Hepatocyte (in vitro differentiated cells): ENCODE results near the gene WHRN. TPM values are rescaled to one million over a fixed set of nuclear protein-coding genes. Genes with fewer than 3 reads are reported as not detected.

Experiments
- DNase-seq: peaks from one replicate; pipeline ENCODE4 v3.0.0-alpha.2; 2016; ENCODE audit warnings: low spot score
- H2AFZ ChIP-seq: fragments of 200-600 bp; sonication (generic); 2 replicates; pipeline ENCODE4 v1.6.0; 2016; ENCODE audit warnings: antibody characterized with exemption, mild to moderate bottlenecking
- H3K27ac ChIP-seq: fragments of 200-600 bp; sonication (generic); 2 replicates; pipeline ENCODE4 v1.5.1; 2016; ENCODE audit warnings: mild to moderate bottlenecking
- H3K27me3 ChIP-seq: fragments of 200-600 bp; sonication (generic); 2 replicates; pipeline ENCODE4 v1.6.1; 2016
- H3K36me3 ChIP-seq: fragments of 200-600 bp; sonication (generic); replicated peaks from 2 replicates; pipeline ENCODE4 v1.5.1; 2016; ENCODE audit warnings: low read depth; ENCODE audit not compliant: insufficient read depth
- H3K4me1 ChIP-seq: fragments of 200-600 bp; sonication (generic); 2 replicates; pipeline ENCODE4 v1.5.1; 2016; ENCODE audit warnings: mild to moderate bottlenecking, moderate library complexity; ENCODE audit not compliant: insufficient read depth
- H3K4me2 ChIP-seq: fragments of 200-600 bp; sonication (generic); 2 replicates; pipeline ENCODE4 v1.6.0; 2016
- H3K4me3 ChIP-seq: fragments of 200-600 bp; sonication (generic); 2 replicates; pipeline ENCODE4 v1.5.1; 2016; ENCODE audit warnings: mild to moderate bottlenecking
- H3K79me2 ChIP-seq: fragments of 200-600 bp; sonication (generic); 2 replicates; pipeline ENCODE4 v1.6.0; 2017; ENCODE audit warnings: mild to moderate bottlenecking
- H3K9me2 ChIP-seq: fragments of 200-600 bp; sonication (generic); replicated peaks from 2 replicates; pipeline ENCODE4 v1.6.0; 2017; ENCODE audit warnings: mild to moderate bottlenecking; ENCODE audit not compliant: insufficient read depth
- H3K9me3 ChIP-seq: fragments of 200-600 bp; sonication (generic); 2 replicates; pipeline ENCODE4 v1.5.1; 2016; ENCODE audit warnings: low read depth, mild to moderate bottlenecking
- H4K20me1 ChIP-seq: fragments of 200-600 bp; sonication (generic); 2 replicates; pipeline ENCODE4 v1.6.0; 2016; ENCODE audit warnings: mild to moderate bottlenecking; ENCODE audit not compliant: insufficient read depth, poor library complexity, severe bottlenecking
- EZH2 ChIP-seq: fragments of 200-600 bp; sonication (generic); IDR thresholded peaks from 2 replicates; pipeline ENCODE4 v1.6.1; 2016; ENCODE audit warnings: antibody characterized with exemption, mild to moderate bottlenecking, borderline replicate concordance
- EZH2phosphoT487 ChIP-seq: fragments of 200-600 bp; sonication (generic); IDR thresholded peaks from one replicate; pipeline ENCODE4 v1.6.1; 2018; ENCODE audit warnings: antibody characterized with exemption, mild to moderate bottlenecking, low read depth, moderate library complexity; ENCODE audit not compliant: unreplicated experiment, severe bottlenecking
- WGBS: methylation state at CpG from one replicate; pipeline ENCODE4 v1.1.6; 2016; ENCODE audit warnings: low lambda C conversion rate; ENCODE audit errors: missing lambda C conversion rate; 5-methylcytosine and 5-hydroxymethylcytosine counted together
- polyA plus RNA-seq: library from polyadenylated mRNA; unstranded; fragments of >200 nt; fragmentation: Nextera tagmentation; extraction: Ambion mirVana; gene quantifications from 2 replicates; pipeline ENCODE4 v1.2.1, GENCODE V29; 2016
- total RNA-seq: library from RNA; depleted of rRNA; stranded (reverse); fragments of >200 nt; gene quantifications from 2 replicates; pipeline ENCODE4 v1.2.3, GENCODE V29; 2014
- TF ChIP-seq, protein P1 (sequence below): fragments of 200-600 bp; sonication (generic); IDR thresholded peaks from 2 replicates; pipeline ENCODE4 v1.5.1; 2016; ENCODE audit warnings: antibody characterized with exemption, mild to moderate bottlenecking; ENCODE audit not compliant: poor library complexity

Gene WHRN
- total and polyA plus RNA-seq, 2 experiments from 2014 or later: 3.2 to 6.6 TPM

GRCh38 chr9:114456929-114457328 is 48.3 kb downstream of the WHRN start:
- Histone ChIP-seq H3K9me2 (no peaks in the 10 kb centered on the region), H4K20me1 (no peaks in the 10 kb centered on the region), H3K27me3 (no peaks in the 10 kb centered on the region), H3K9me3 (no peaks in the 10 kb centered on the region), H2AFZ (no peak overlapping the region), H3K4me2 (no peak overlapping the region), H3K79me2 (no peaks in the 10 kb centered on the region), H3K4me1 (peaks cover 5% of the 10 kb centered on the region), H3K4me3 (no peak overlapping the region), H3K36me3 (no peaks in the 10 kb centered on the region), H3K27ac (no peak overlapping the region)
- 71% methylated on average over 1 of the region's 1 CpG for WGBS
- DNase-seq: no peak
- TF ChIP-seq, protein P1, sequence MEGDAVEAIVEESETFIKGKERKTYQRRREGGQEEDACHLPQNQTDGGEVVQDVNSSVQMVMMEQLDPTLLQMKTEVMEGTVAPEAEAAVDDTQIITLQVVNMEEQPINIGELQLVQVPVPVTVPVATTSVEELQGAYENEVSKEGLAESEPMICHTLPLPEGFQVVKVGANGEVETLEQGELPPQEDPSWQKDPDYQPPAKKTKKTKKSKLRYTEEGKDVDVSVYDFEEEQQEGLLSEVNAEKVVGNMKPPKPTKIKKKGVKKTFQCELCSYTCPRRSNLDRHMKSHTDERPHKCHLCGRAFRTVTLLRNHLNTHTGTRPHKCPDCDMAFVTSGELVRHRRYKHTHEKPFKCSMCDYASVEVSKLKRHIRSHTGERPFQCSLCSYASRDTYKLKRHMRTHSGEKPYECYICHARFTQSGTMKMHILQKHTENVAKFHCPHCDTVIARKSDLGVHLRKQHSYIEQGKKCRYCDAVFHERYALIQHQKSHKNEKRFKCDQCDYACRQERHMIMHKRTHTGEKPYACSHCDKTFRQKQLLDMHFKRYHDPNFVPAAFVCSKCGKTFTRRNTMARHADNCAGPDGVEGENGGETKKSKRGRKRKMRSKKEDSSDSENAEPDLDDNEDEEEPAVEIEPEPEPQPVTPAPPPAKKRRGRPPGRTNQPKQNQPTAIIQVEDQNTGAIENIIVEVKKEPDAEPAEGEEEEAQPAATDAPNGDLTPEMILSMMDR: no peak

GRCh38 chr9:114454652-114455051 is 50.6 kb downstream of the WHRN start:
- no peaks in the 10 kb centered on the region for H3K4me1 ChIP-seq
- no peaks in the 10 kb centered on the region for H3K9me3 ChIP-seq
- TF ChIP-seq EZH2 (no peak), EZH2phosphoT487 (no peak)
- TF ChIP-seq, protein P1: no peak
- H3K9me2 ChIP-seq: no peaks in the 10 kb centered on the region
- no peaks in the 10 kb centered on the region for H4K20me1 ChIP-seq
- DNase-seq: no peak
- H3K36me3 ChIP-seq: no peaks in the 10 kb centered on the region
- H3K27me3 ChIP-seq: no peaks in the 10 kb centered on the region
- no peak overlapping the region for H2AFZ ChIP-seq
- 97% methylated on average over 1 of the region's 1 CpG for WGBS
- no peak overlapping the region for H3K4me2 ChIP-seq
- H3K27ac ChIP-seq: no peak overlapping the region
- H3K4me3 ChIP-seq: no peak overlapping the region
- no peaks in the 10 kb centered on the region for H3K79me2 ChIP-seq

GRCh38 chr9:114452219-114453165 is 52.8 kb downstream of the WHRN start:
- DNase-seq: no peak
- H3K9me2 ChIP-seq: no peaks in the 10 kb centered on the region

More at GRCh38 chr9:114452219-114453165, 52.8 kb downstream of the WHRN start:
- no peaks in the 10 kb centered on the region for H4K20me1 ChIP-seq
- no peaks in the 10 kb centered on the region for H3K36me3 ChIP-seq
- H3K27ac ChIP-seq: no peak overlapping the region
- H3K4me3 ChIP-seq: no peak overlapping the region
- no peaks in the 10 kb centered on the region for H3K4me1 ChIP-seq
- H2AFZ ChIP-seq: no peak overlapping the region
- H3K9me3 ChIP-seq: no peaks in the 10 kb centered on the region
- 89% methylated on average over 12 of the region's 12 CpGs for WGBS
- TF ChIP-seq EZH2phosphoT487: no peak
- TF ChIP-seq, protein P1: no peak
- no peaks in the 10 kb centered on the region for H3K27me3 ChIP-seq
- H3K79me2 ChIP-seq: no peaks in the 10 kb centered on the region
- H3K4me2 ChIP-seq: no peak overlapping the region
